Urinary bladder (tissue), 4 donors: Measurements from ENCODE around the gene SNRPB2. TPM values are rescaled to one million over a fixed set of nuclear protein-coding genes. Genes with fewer than 3 reads are reported as not detected.

Experiments used
- DNase-seq: peaks from one replicate; pipeline ENCODE4 v3.0.0-alpha.2; 2015; ENCODE audit errors: extremely low spot score
- H3K27ac ChIP-seq: one replicate; pipeline ENCODE4 v1.5.1; 2013; ENCODE audit warnings: low read depth, mild to moderate bottlenecking, moderate library complexity
- H3K36me3 ChIP-seq: one replicate; pipeline ENCODE4 v1.6.1; 2013; ENCODE audit warnings: mild to moderate bottlenecking, moderate library complexity; ENCODE audit not compliant: insufficient read depth
- H3K4me1 ChIP-seq: one replicate; pipeline ENCODE4 v1.6.1; 2013; ENCODE audit warnings: mild to moderate bottlenecking, moderate library complexity; ENCODE audit not compliant: insufficient read depth
- H3K4me3 ChIP-seq: one replicate; pipeline ENCODE4 v1.5.1; 2013; ENCODE audit warnings: low read depth, low read length
- WGBS: extraction: QIAGEN DNeasy Blood & Tissue Kit; methylation state at CpG from one replicate; pipeline ENCODE4 v1.1.7; 2013; 5-methylcytosine and 5-hydroxymethylcytosine counted together
- polyA plus RNA-seq: library from polyadenylated mRNA; stranded (reverse); fragments of 200-250 nt; gene quantifications from one replicate; pipeline ENCODE4 v1.2.3, GENCODE V29; 2013
- small RNA-seq: library from RNA; depleted of rRNA; stranded (forward); fragments of <200 nt; gene quantifications from one replicate; pipeline ENCODE3, GENCODE V24; 2014
- total RNA-seq: library from RNA; depleted of rRNA; stranded (reverse); fragments of >200 nt; gene quantifications from one replicate; pipeline ENCODE4 v1.2.3, GENCODE V29; 2014
- donor health status: healthy with polysubstance abuse.
- donor health status: healthy.

Gene SNRPB2
- total and polyA plus RNA-seq, 2 donors, result 59.8 to 68.3 TPM

GRCh38 chr20:16785226-16785625 is 55.4 kb downstream of the SNRPB2 start:
- no peak overlapping the region for H3K4me3 ChIP-seq
- no peak overlapping the region for H3K27ac ChIP-seq
- no peak for DNase-seq
- H3K36me3 ChIP-seq, result no peaks in the 10 kb centered on the region
- WGBS, result 70% methylated on average over 1 of the region's 1 CpG
- H3K4me1 ChIP-seq, result no peaks in the 10 kb centered on the region

Small RNA genes lying within 50 kb of the gene (small RNA-seq; reads per million reads assigned to genes)
- gene AL135938.1, result not detected

Other genes with a start within 250 kb of the SNRPB2 start
- 23.6 TPM for gene KIF16B, start 156.6 kb upstream of the SNRPB2 start, total RNA-seq
- 9.8 TPM for gene KIF16B, start 156.6 kb upstream of the SNRPB2 start, polyA plus RNA-seq
- 0.16 TPM for gene OTOR, start 18.3 kb downstream of the SNRPB2 start, total RNA-seq
- not detected for gene OTOR, start 18.3 kb downstream of the SNRPB2 start, polyA plus RNA-seq